ENCODE results near the gene FAM120A.

GRCh38 chr9:93510041-93510440, 58.6 kb downstream of the FAM120A start:
- TF ChIP-seq, protein P1, sequence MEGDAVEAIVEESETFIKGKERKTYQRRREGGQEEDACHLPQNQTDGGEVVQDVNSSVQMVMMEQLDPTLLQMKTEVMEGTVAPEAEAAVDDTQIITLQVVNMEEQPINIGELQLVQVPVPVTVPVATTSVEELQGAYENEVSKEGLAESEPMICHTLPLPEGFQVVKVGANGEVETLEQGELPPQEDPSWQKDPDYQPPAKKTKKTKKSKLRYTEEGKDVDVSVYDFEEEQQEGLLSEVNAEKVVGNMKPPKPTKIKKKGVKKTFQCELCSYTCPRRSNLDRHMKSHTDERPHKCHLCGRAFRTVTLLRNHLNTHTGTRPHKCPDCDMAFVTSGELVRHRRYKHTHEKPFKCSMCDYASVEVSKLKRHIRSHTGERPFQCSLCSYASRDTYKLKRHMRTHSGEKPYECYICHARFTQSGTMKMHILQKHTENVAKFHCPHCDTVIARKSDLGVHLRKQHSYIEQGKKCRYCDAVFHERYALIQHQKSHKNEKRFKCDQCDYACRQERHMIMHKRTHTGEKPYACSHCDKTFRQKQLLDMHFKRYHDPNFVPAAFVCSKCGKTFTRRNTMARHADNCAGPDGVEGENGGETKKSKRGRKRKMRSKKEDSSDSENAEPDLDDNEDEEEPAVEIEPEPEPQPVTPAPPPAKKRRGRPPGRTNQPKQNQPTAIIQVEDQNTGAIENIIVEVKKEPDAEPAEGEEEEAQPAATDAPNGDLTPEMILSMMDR (IDR thresholded peaks at IDR 0.05), result no peak
- TF ChIP-seq POLR2A (IDR thresholded peaks at IDR 0.05) (no peak), POLR2AphosphoS5 (IDR thresholded peaks at IDR 0.05) (no peak)
